Daoy (cell line): ENCODE measurements around the gene FMC1. TPM values are rescaled to one million over a fixed set of nuclear protein-coding genes. Genes with fewer than 3 reads are reported as not detected.

Experiments
- DNase-seq: peaks from one replicate; pipeline ENCODE4 v3.0.0-alpha.2; 2015; ENCODE audit warnings: low read depth
- total RNA-seq: library from RNA; depleted of rRNA; stranded (reverse); fragments of >200 nt; shearing (Covaris generic); gene quantifications from 2 replicates; pipeline ENCODE4 v1.2.3, GENCODE V29; 2014; rRNA removed

FMC1 gene
- total RNA-seq, 1 experiment from 2014 or later: 9.2 TPM

GRCh38 chr7:139374246-139374645 is 33.1 kb downstream of the FMC1 start:
- no peak for DNase-seq

DNA sequence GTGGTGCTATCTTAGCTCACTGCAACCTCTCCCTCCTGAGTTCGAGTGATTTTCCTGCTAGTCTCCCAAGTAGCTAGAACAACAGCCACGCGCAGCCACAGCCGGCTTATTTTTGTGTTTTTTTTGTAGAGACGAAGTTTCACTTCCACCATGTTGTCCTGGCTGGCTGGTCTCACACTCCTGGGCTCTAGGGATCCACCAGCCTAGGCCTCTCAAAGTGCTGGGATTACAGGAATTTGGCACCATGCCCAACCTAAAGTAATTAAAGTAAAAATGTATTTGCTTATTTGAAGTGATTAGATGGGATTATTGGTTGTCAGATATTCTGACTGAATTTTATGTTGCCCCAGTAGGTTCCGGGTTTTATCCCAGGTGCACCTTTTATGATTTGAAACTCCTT is 41.3 kb downstream of the FMC1 start:
- DNase-seq: no peak

DNA sequence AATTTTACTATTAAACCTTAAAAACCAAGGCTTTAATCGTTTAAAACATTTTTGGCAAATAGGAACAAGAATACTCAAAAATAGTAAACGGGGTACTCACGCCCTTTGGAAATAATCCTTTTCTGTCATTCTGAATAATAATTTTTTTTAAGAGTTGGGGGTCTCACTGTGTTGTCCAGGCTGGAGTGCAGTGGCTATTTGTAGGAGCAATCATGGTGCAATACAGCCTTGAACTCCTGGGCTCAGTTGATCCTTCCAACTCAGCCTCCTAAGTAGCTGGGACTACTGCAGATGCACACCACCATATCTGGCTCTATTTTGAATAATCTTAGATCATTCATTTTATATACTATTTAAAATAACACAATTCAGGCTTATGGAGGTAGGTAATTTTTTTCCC is 43.5 kb downstream of the FMC1 start:
- no peak for DNase-seq

GRCh38 chr7:139387594-139387993 is 46.5 kb downstream of the FMC1 start:
- no peak for DNase-seq

DNA sequence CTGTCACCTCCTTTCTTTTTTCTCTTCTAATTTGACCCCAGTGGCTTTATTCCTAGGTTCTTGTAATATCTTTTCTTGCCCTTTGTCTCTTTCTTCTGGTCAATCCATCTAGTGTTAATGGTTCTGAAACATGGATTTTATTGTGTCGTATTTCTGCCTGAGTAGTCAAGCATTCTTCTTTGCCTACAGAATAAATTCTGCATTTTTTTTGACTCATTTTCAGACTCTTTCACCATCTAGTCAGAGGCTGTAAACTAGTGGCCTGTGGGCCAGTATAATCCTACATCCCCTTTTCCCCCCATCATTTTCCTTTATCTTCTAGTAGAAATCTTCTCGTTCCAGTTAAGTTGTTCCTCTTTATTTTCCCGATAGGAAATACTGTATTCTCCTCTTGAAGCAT is 48.0 kb downstream of the FMC1 start:
- no peak for DNase-seq

- no peak for DNase-seq
Measured at GRCh38 chr7:139389774-139390173, 48.6 kb downstream of the FMC1 start.

- DNase-seq: no peak
Measured at GRCh38 chr7:139393621-139394211, 52.6 kb downstream of the FMC1 start.

- no peak for DNase-seq
Measured at GRCh38 chr7:139394540-139394939, 53.4 kb downstream of the FMC1 start.

Other genes with a start within 250 kb of the FMC1 start
- 51.8 and 52.6 TPM in 2 replicates for gene ZC3HAV1, start 231.6 kb upstream of the FMC1 start, total RNA-seq
- 2.1 and 2.9 TPM in 2 replicates for gene UBN2, start 110.1 kb upstream of the FMC1 start, total RNA-seq
- 60.2 and 62.3 TPM in 2 replicates for gene LUC7L2, start 18.6 kb downstream of the FMC1 start, total RNA-seq
- gene KLRG2, start 142.3 kb downstream of the FMC1 start, total RNA-seq: 1.8 and 2.6 TPM in 2 replicates
- gene CLEC2L, start 182.3 kb downstream of the FMC1 start, total RNA-seq: 0.51 TPM in 1 of 2 replicates, not detected in the other